Subcutaneous adipose tissue (tissue), 4 donors: ENCODE data around the gene MICU1. TPM values are rescaled to one million over a fixed set of nuclear protein-coding genes. Genes with fewer than 3 reads are reported as not detected.

ENCODE experiments used
- CTCF ChIP-seq: fragments of 450-650 bp; IDR thresholded peaks from one replicate; pipeline ENCODE4 v1.5.1; 2016; ENCODE audit warnings: low read depth, mild to moderate bottlenecking, control low read depth, antibody characterized with exemption, moderate library complexity
- total RNA-seq, 4 donors: library from RNA; depleted of rRNA; stranded (reverse); fragments of >200 nt; gene quantifications; one replicate each; pipeline ENCODE4 v1.1.0, GENCODE V29; 2016

Gene MICU1
- total RNA-seq, 4 donors from 2014 or later: 26.9 to 42.5 (median 34.9) TPM

GRCh38 chr10:72625276-72625607 lies 637 bp downstream of the MICU1 start:
- TF ChIP-seq CTCF: no peak

GRCh38 chr10:72622271-72622670 lies 3.6 kb downstream of the MICU1 start:
- TF ChIP-seq CTCF: no peak

- no peak for TF ChIP-seq CTCF
These were observed 9.2 kb downstream of the MICU1 start for GRCh38 chr10:72616716-72617115.

GRCh38 chr10:72615970-72616369 lies 9.9 kb downstream of the MICU1 start:
- no peak for TF ChIP-seq CTCF

GRCh38 chr10:72612203-72612826 lies 13.6 kb downstream of the MICU1 start:
- no peak for TF ChIP-seq CTCF

- TF ChIP-seq CTCF: no peak
These were observed 14.1 kb downstream of the MICU1 start for GRCh38 chr10:72611783-72612182.

- TF ChIP-seq CTCF: no peak
These were observed 15.4 kb downstream of the MICU1 start for GRCh38 chr10:72610466-72610865.
